GM21825 (cell line): ENCODE results near the gene STEEP1.

Source experiments
- ATAC-seq: cut with Tn5 transposase; IDR thresholded peaks from one replicate; pipeline ENCODE4 v1.9.1; 2021; ENCODE audit warnings: mild to moderate bottlenecking, moderate library complexity; ENCODE audit not compliant: unreplicated experiment

The STEEP1 gene

DNA sequence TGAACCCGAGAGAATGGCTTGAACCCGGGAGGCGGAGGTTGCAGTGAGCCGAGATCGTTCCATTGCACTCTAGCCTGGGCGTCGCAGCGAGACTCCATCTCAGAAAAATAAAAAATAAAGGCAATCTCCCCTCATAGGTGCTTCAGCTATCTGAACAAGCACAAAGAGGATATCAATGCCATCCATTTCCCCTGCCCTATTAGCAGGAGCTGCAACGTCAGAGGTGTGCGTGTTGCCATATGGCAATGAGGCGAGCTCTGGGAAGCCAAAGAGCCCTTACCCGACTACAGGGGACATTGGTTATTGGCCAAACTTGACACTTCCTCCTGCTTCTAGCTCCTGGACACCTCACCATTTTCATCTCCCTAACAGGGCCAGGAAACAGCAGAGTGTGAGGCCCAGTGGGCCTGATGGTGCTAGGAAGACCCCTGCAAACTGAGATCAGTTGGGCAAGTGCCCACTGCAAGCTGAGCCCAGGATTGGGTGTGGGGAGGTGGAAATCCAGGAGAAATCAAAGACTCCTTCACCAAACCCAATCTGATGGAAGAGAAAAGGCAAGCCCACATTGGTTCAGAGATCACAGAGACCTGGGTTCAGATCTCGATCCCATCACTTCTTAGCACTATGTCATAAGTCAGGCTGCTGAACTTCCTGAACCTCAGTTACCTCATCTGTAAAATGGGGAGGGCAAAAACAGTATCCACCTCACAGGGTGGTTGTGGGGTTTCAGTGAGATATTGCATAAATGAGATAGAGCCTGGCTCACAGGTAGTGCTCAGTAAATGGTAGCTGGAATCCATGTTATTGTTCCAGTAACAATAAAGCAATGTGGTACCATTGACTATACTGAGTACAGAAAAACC lies 75.8 kb downstream of the STEEP1 start:
- ATAC-seq = no peak

DNA sequence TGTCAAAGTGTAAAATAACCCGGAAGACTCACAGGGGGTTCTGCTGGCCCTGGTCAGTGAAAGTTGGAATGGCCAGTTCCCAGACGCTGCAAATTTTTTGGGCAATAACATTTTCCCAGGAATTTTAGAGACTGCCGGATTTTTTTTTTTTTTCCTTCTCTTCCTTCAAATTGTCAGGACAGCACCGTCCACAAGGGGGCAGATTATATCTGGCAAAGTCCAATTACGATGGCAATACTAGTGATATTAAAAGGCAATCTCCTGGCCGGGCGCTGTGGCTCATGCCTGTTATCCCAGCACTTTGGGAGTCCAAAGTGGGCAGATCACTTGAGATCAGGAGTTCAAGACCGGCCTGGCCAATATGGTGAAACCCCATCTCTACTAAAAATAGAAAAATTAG lies 76.5 kb downstream of the STEEP1 start:
- no peak for ATAC-seq
